NCI-H2029 treated with DMSO at 0.1 percent for 48 hours (cell line): ENCODE results near the gene OPTC.
"Not testable (repeated sequence)": the region's sequence is repeated elsewhere in the genome, so short reads cannot be mapped to it uniquely, and the experiment has no call there.

ENCODE experiments used
- DNase-seq: peaks from one replicate; lab custom pipeline; 2025; lab: John Stamatoyannopoulos, UW

Gene OPTC

GRCh38 chr1:203517426-203518110 lies 23.6 kb downstream of the OPTC start:
- no peak for DNase-seq

- not testable (repeated sequence) for DNase-seq
Measured at GRCh38 chr1:203518139-203518538, 24.2 kb downstream of the OPTC start.

GRCh38 chr1:203518541-203518940 lies 24.6 kb downstream of the OPTC start:
- DNase-seq, result no peak

- no peak for DNase-seq
Measured at GRCh38 chr1:203519053-203519840, 25.3 kb downstream of the OPTC start.

GRCh38 chr1:203519896-203520295 lies 25.9 kb downstream of the OPTC start:
- DNase-seq, result no peak

- DNase-seq, result no peak
Measured at GRCh38 chr1:203520315-203520714, 26.4 kb downstream of the OPTC start.

- no peak for DNase-seq
Measured at GRCh38 chr1:203521074-203521794, 27.3 kb downstream of the OPTC start.

- no peak for DNase-seq
Measured at GRCh38 chr1:203521812-203522211, 27.9 kb downstream of the OPTC start.

GRCh38 chr1:203522237-203522636 lies 28.3 kb downstream of the OPTC start:
- no peak for DNase-seq

- no peak for DNase-seq
Measured at GRCh38 chr1:203523667-203524066, 29.7 kb downstream of the OPTC start.

GRCh38 chr1:203524152-203524551 lies 30.2 kb downstream of the OPTC start:
- no peak for DNase-seq

- DNase-seq, result no peak
Measured at GRCh38 chr1:203524824-203525223, 30.9 kb downstream of the OPTC start.

- no peak for DNase-seq
Measured at GRCh38 chr1:203525685-203526084, 31.7 kb downstream of the OPTC start.

GRCh38 chr1:203526130-203526529 lies 32.2 kb downstream of the OPTC start:
- no peak for DNase-seq

- no peak for DNase-seq
Measured at GRCh38 chr1:203526572-203526971, 32.6 kb downstream of the OPTC start.

GRCh38 chr1:203527013-203527412 lies 33.1 kb downstream of the OPTC start:
- DNase-seq, result no peak

- no peak for DNase-seq
Measured at GRCh38 chr1:203528063-203528462, 34.1 kb downstream of the OPTC start.

- DNase-seq, result no peak
Measured at GRCh38 chr1:203528976-203529835, 35.3 kb downstream of the OPTC start.

- no peak for DNase-seq
Measured at GRCh38 chr1:203531063-203531462, 37.1 kb downstream of the OPTC start.

- no peak for DNase-seq
Measured at GRCh38 chr1:203534012-203534411, 40.1 kb downstream of the OPTC start.

- no peak for DNase-seq
Measured at GRCh38 chr1:203534526-203534925, 40.6 kb downstream of the OPTC start.

- DNase-seq, result no peak
Measured at GRCh38 chr1:203536575-203536974, 42.6 kb downstream of the OPTC start.
